Suprapubic skin (tissue), 4 donors: ENCODE measurements around the gene IAH1.

Source experiments
- POLR2A ChIP-seq, 2 donors: fragments of 450-650 bp; IDR thresholded peaks; one replicate each; pipeline ENCODE4 v1.6.1; 2017; ENCODE audit warnings: antibody characterized with exemption in 2 of 2, mild to moderate bottlenecking in 2 of 2, moderate library complexity in 2 of 2
- POLR2AphosphoS5 ChIP-seq, 3 donors: sonication (generic); formaldehyde crosslinking; IDR thresholded peaks; one replicate each; pipeline ENCODE4 v1.6.1; 2017; ENCODE audit warnings: antibody characterized with exemption in 3 of 3

GRCh38 chr2:9430316-9431293 lies 43.7 kb upstream of the IAH1 start:
- TF ChIP-seq POLR2A (IDR thresholded peaks at IDR 0.05) (no peak), POLR2AphosphoS5 (IDR thresholded peaks at IDR 0.05) (no peak)
